DOHH2 (cell line): ENCODE results near the gene TMEM225.

Experiments
- H3F3A ChIP-seq: fragments of 200-600 bp; sonication (generic), shearing (Covaris generic); 2 replicates; pipeline ENCODE4 v1.6.0; 2016; ENCODE audit warnings: antibody characterized with exemption, mild to moderate bottlenecking; ENCODE audit not compliant: control insufficient read depth, insufficient read depth
- H3K27ac ChIP-seq: fragments of 200-600 bp; sonication (generic); 2 replicates; pipeline ENCODE4 v1.5.1; 2014; ENCODE audit warnings: low read depth, mild to moderate bottlenecking, low read length, moderate library complexity
- H3K27me3 ChIP-seq: fragments of 200-600 bp; sonication (generic); 2 replicates; pipeline ENCODE4 v1.6.1; 2014; ENCODE audit warnings: mild to moderate bottlenecking, low read length, mixed read lengths; ENCODE audit not compliant: control insufficient read depth
- H3K36me3 ChIP-seq: fragments of 200-600 bp; sonication (generic); 2 replicates; pipeline ENCODE4 v1.6.1; 2014; ENCODE audit warnings: mild to moderate bottlenecking, low read length, moderate library complexity, mixed read lengths; ENCODE audit not compliant: control insufficient read depth
- H3K4me1 ChIP-seq: fragments of 200-600 bp; sonication (generic); 2 replicates; pipeline ENCODE4 v1.6.1; 2014; ENCODE audit warnings: mild to moderate bottlenecking, low read length, mixed read lengths; ENCODE audit not compliant: control insufficient read depth
- H3K4me2 ChIP-seq: fragments of 200-600 bp; sonication (generic); 2 replicates; pipeline ENCODE4 v1.6.0; 2014; ENCODE audit warnings: mild to moderate bottlenecking, low read length, moderate library complexity
- H3K4me3 ChIP-seq: fragments of 200-600 bp; sonication (generic); 2 replicates; pipeline ENCODE4 v1.5.1; 2014; ENCODE audit warnings: mild to moderate bottlenecking, low read length, mixed read lengths
- H3K79me2 ChIP-seq: fragments of 200-600 bp; sonication (generic); 2 replicates; pipeline ENCODE4 v1.6.1; 2014; ENCODE audit warnings: mild to moderate bottlenecking, low read length, mixed read lengths; ENCODE audit not compliant: control insufficient read depth
- H3K9me2 ChIP-seq: fragments of 200-600 bp; sonication (generic); replicated peaks from 2 replicates; pipeline ENCODE4 v1.6.1; 2014; ENCODE audit warnings: mild to moderate bottlenecking, low read length, mixed read lengths; ENCODE audit not compliant: control insufficient read depth
- H3K9me3 ChIP-seq: fragments of 200-600 bp; sonication (generic); 2 replicates; pipeline ENCODE4 v1.6.1; 2014; ENCODE audit warnings: antibody characterized with exemption, low read length, mixed read lengths; ENCODE audit not compliant: control insufficient read depth, insufficient read depth
- H4K20me1 ChIP-seq: fragments of 200-600 bp; sonication (generic); 2 replicates; pipeline ENCODE4 v1.6.0; 2014; ENCODE audit warnings: low read depth, mild to moderate bottlenecking, antibody characterized with exemption, low read length, moderate library complexity; ENCODE audit not compliant: control insufficient read depth, insufficient read depth
- EZH2phosphoT487 ChIP-seq: fragments of 200-600 bp; sonication (generic); IDR thresholded peaks from 2 replicates; pipeline ENCODE4 v1.6.1; 2017; ENCODE audit warnings: borderline replicate concordance, mild to moderate bottlenecking, antibody characterized with exemption, low read length, moderate library complexity, mixed read lengths
- TF ChIP-seq, protein P1 (sequence below): fragments of 200-600 bp; sonication (generic); IDR thresholded peaks from one replicate; pipeline ENCODE4 v1.5.1; 2014; ENCODE audit warnings: antibody characterized with exemption, mild to moderate bottlenecking, low read depth, low read length; ENCODE audit not compliant: poor library complexity, severe bottlenecking

The TMEM225 gene

DNA sequence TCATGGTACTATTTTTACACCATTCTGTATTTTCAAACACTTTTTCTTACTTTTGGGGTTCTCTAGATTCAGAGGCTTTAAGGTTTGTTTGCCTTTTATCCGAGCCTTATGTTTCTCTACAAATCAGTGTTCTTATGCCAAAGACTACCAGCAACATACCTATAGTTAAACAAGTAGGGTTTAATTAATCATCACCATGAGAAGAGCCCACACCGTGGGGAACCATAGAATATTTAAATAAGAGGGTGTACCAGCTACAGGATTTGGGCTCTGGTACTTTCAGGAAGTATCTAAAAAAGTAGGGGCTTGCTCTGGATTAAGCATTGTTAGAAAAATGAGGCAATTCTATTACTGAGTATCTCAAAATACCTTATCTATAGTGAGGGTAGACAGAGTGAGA lies 25.7 kb downstream of the TMEM225 start:
- Histone ChIP-seq H3K27ac (no peak overlapping the region), H3K79me2 (no peaks in the 10 kb centered on the region), H4K20me1 (no peaks in the 10 kb centered on the region), H3K4me2 (no peak overlapping the region), H3K9me2 (no peaks in the 10 kb centered on the region), H3K36me3 (no peaks in the 10 kb centered on the region), H3K27me3 (no peaks in the 10 kb centered on the region), H3K9me3 (no peaks in the 10 kb centered on the region), H3F3A (no peaks in the 10 kb centered on the region), H3K4me3 (no peak overlapping the region), H3K4me1 (no peaks in the 10 kb centered on the region)
- TF ChIP-seq EZH2phosphoT487 = no peak
- TF ChIP-seq, protein P1, sequence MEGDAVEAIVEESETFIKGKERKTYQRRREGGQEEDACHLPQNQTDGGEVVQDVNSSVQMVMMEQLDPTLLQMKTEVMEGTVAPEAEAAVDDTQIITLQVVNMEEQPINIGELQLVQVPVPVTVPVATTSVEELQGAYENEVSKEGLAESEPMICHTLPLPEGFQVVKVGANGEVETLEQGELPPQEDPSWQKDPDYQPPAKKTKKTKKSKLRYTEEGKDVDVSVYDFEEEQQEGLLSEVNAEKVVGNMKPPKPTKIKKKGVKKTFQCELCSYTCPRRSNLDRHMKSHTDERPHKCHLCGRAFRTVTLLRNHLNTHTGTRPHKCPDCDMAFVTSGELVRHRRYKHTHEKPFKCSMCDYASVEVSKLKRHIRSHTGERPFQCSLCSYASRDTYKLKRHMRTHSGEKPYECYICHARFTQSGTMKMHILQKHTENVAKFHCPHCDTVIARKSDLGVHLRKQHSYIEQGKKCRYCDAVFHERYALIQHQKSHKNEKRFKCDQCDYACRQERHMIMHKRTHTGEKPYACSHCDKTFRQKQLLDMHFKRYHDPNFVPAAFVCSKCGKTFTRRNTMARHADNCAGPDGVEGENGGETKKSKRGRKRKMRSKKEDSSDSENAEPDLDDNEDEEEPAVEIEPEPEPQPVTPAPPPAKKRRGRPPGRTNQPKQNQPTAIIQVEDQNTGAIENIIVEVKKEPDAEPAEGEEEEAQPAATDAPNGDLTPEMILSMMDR = no peak

DNA sequence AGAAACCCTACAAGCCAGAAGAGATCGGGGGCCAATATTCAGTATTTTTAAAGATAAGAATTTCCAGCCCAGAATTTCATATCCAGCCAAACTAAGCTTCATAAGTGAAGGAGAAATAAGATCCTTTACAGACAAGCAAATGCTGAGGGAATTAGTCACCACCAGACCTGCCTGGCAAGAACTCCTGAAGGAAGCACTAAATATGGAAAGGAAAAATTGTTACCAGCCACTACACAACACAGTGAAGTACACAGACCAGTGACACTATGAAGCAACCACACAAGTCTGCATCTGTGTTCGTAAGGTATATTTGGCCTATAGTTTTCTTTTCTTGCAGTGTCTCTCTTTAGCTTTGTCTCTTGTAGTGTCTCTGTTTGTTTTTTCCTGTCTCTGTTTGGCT lies 29.0 kb downstream of the TMEM225 start:
- H4K20me1 ChIP-seq = no peaks in the 10 kb centered on the region
- H3K4me2 ChIP-seq = no peak overlapping the region
- no peaks in the 10 kb centered on the region for H3K9me2 ChIP-seq
- H3K36me3 ChIP-seq = no peaks in the 10 kb centered on the region
- no peaks in the 10 kb centered on the region for H3K79me2 ChIP-seq
- no peaks in the 10 kb centered on the region for H3K9me3 ChIP-seq
- no peaks in the 10 kb centered on the region for H3F3A ChIP-seq
- H3K4me1 ChIP-seq = no peaks in the 10 kb centered on the region
- H3K27me3 ChIP-seq = no peaks in the 10 kb centered on the region
- TF ChIP-seq EZH2phosphoT487 = no peak
- TF ChIP-seq, protein P1 = no peak
- no peak overlapping the region for H3K4me3 ChIP-seq
- no peak overlapping the region for H3K27ac ChIP-seq

DNA sequence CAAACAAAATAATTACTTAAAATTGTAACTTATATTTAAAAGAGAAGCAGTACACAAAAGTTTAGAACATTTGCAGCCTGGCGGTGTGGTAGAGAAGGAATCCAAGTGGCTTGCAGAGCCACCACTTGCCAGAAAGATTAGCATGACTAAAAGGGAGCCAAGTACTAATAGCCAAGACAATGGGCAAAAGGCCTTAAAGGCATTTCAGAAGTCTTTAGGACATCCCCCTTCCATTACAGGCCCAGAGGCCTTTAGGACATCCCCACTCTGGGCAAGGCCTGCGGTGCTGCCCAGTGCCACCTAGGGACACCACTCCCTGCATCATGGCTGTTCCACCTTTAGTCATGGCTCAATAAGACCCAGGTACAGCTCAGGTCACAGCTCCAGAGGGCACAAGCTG lies 32.4 kb downstream of the TMEM225 start:
- Histone ChIP-seq H3K4me3 (no peak overlapping the region), H3F3A (no peaks in the 10 kb centered on the region), H3K79me2 (no peaks in the 10 kb centered on the region), H3K4me2 (no peak overlapping the region), H3K36me3 (no peaks in the 10 kb centered on the region), H3K9me2 (no peaks in the 10 kb centered on the region), H4K20me1 (no peaks in the 10 kb centered on the region), H3K27ac (no peak overlapping the region), H3K27me3 (no peaks in the 10 kb centered on the region), H3K4me1 (no peaks in the 10 kb centered on the region), H3K9me3 (no peaks in the 10 kb centered on the region)
- TF ChIP-seq, protein P1 = no peak
- no peak for TF ChIP-seq EZH2phosphoT487

- Histone ChIP-seq H3K27ac (no peak overlapping the region), H3K9me3 (no peaks in the 10 kb centered on the region), H3K79me2 (no peaks in the 10 kb centered on the region), H4K20me1 (no peaks in the 10 kb centered on the region), H3K4me2 (no peak overlapping the region), H3K9me2 (no peaks in the 10 kb centered on the region), H3K27me3 (no peaks in the 10 kb centered on the region), H3F3A (no peaks in the 10 kb centered on the region), H3K4me1 (no peaks in the 10 kb centered on the region), H3K36me3 (no peaks in the 10 kb centered on the region), H3K4me3 (no peak overlapping the region)
- no peak for TF ChIP-seq EZH2phosphoT487
- TF ChIP-seq, protein P1 = no peak
Measured at GRCh38 chr11:123852321-123852720, 33.1 kb downstream of the TMEM225 start.
